Iris pigment epithelial cell (primary cell): ENCODE results near the gene HESX1.

Experiments used
- DNase-seq: peaks from one replicate; pipeline ENCODE4 v3.0.0-alpha.2; 2011; ENCODE audit warnings: low read depth

HESX1 gene

GRCh38 chr3:57199895-57200297 lies at the start of gene HESX1:
HESX1 (minus strand) TSS chr3:57199978; CDS start chr3:57199918, 60 bp downstream.
- DNase-seq, result no peak

GRCh38 chr3:57244946-57245345 lies 45.2 kb upstream of the HESX1 start:
- DNase-seq, result no peak

GRCh38 chr3:57234613-57235575 lies 35.1 kb upstream of the HESX1 start:
- no peak for DNase-seq

GRCh38 chr3:57233799-57234198 lies 34.0 kb upstream of the HESX1 start:
- DNase-seq, result no peak

- DNase-seq, result no peak
Measured at GRCh38 chr3:57230006-57230405, 30.2 kb upstream of the HESX1 start.

- peak; percentile 61 for DNase-seq
Measured at GRCh38 chr3:57227930-57228751, 28.4 kb upstream of the HESX1 start.

- peak; percentile 93 for DNase-seq
Measured at GRCh38 chr3:57227204-57227929, 27.6 kb upstream of the HESX1 start, which contains the start of gene APPL1. APPL1 (plus strand) TSS chr3:57227729; CDS start chr3:57227884, 155 bp downstream.

GRCh38 chr3:57226176-57226575 lies 26.4 kb upstream of the HESX1 start:
- DNase-seq, result no peak

GRCh38 chr3:57224856-57225255 lies 25.1 kb upstream of the HESX1 start:
- peak; percentile 22 for DNase-seq

- peak; percentile 20 for DNase-seq
Measured at GRCh38 chr3:57221883-57222282, 22.1 kb upstream of the HESX1 start.

- no peak for DNase-seq
Measured at GRCh38 chr3:57206423-57206822, 6.6 kb upstream of the HESX1 start.

- no peak for DNase-seq
Measured at GRCh38 chr3:57194641-57195040, 5.1 kb downstream of the HESX1 start.

GRCh38 chr3:57192028-57192427 lies 7.8 kb downstream of the HESX1 start:
- DNase-seq, result no peak

GRCh38 chr3:57184526-57184925 lies 15.3 kb downstream of the HESX1 start:
- DNase-seq, result no peak

GRCh38 chr3:57179580-57180410 lies 20.0 kb downstream of the HESX1 start:
- peak; percentile 53 for DNase-seq

- DNase-seq, result no peak
Measured at GRCh38 chr3:57176045-57176444, 23.7 kb downstream of the HESX1 start.

GRCh38 chr3:57173687-57174086 lies 26.1 kb downstream of the HESX1 start:
- no peak for DNase-seq

GRCh38 chr3:57170946-57171345 lies 28.8 kb downstream of the HESX1 start:
- no peak for DNase-seq

GRCh38 chr3:57169872-57170623 lies 29.7 kb downstream of the HESX1 start:
- DNase-seq, result peak; percentile 56

- no peak for DNase-seq
Measured at GRCh38 chr3:57169108-57169507, 30.7 kb downstream of the HESX1 start.
